Measurements from ENCODE around the gene GPR107. TPM values are rescaled to one million over a fixed set of nuclear protein-coding genes. Genes with fewer than 3 reads are reported as not detected.
A peak's percentile ranks its signal among the peaks of the same experiment; 100 is the strongest.

Gene GPR107
- total and polyA plus RNA-seq, 2 donors (not counting 1 experiment from before 2014, with no cell fraction given) = 10.4 to 28.1 TPM

DNA sequence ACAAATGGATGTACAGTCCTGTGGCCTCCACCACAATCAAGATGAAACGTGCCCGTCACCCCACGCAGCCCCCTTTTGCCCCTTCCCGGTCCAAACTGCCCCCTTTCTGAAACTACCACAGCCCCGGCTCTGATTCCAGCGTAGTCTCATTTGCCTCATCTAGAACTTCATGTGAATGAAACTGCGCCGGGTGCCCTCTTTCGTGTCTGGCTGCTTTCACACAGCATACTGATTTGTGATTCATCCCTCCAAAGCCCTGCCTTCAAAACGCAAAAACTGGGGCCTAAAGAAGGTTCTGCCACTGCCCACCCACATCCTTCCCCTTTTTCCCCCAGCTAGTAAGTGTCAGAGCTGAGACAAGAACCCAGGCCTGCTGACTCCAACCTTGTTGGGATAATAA, 87.0 kb downstream of the GPR107 start:
- CTCF ChIA-PET = interaction anchor here (0.6 to 1.5 kb wide), 2 partner anchors 33 to 245 kb away, joined by 3 to 4 read pairs; no protein-coding TSS in a partner anchor
- Histone ChIP-seq H3K4me3 (ENCODE audit: control extremely low read depth in 1 of 5, extremely low read depth in 1 of 5, insufficient read depth in 1 of 5, low read depth in 2 of 5, low read length in 4 of 5) (no peak overlapping the region), H3K4me2 (replicated peaks; ENCODE audit: low read depth, low read length, poor library complexity, severe bottlenecking) (no peak overlapping the region), H3K4me1 (ENCODE audit: control insufficient read depth in 2 of 2, insufficient read depth in 2 of 2, low read length in 2 of 2) (peaks cover 2 to 5% of the 10 kb centered on the region in 2 donors), H2AFZ (ENCODE audit: insufficient read depth, low read depth, low read length, poor library complexity, severe bottlenecking) (no peak overlapping the region), H3K79me2 (ENCODE audit: control insufficient read depth, insufficient read depth, low read length) (no peaks in the 10 kb centered on the region), H4K20me1 (ENCODE audit: control insufficient read depth, insufficient read depth, low read length, poor library complexity, severe bottlenecking) (no peaks in the 10 kb centered on the region), H3K27ac (ENCODE audit: low read length in 2 of 2) (no peak overlapping the region), H3K9ac (ENCODE audit: low read length) (no peak overlapping the region), H3K36me3 (replicated peaks in 1 of 2; ENCODE audit: control extremely low read depth in 1 of 2, control insufficient read depth in 1 of 2, extremely low read depth in 1 of 2, insufficient read depth in 2 of 2, low read length in 1 of 2) (peaks cover 0 to 5% of the 10 kb centered on the region in 2 experiments), H3K27me3 (replicated peaks in 1 of 4; ENCODE audit: control extremely low read depth in 1 of 4, control insufficient read depth in 3 of 4, insufficient read depth in 4 of 4, low read length in 3 of 4) (peaks cover 0 to 16% (median 7%) of the 10 kb centered on the region in 4 experiments), H3K9me3 (ENCODE audit: control extremely low read depth in 1 of 3, control insufficient read depth in 2 of 3, insufficient read depth in 1 of 3, low read length in 2 of 3) (no peaks in the 10 kb centered on the region)
- DNase-seq = no peak
- Mint-ChIP-seq H3K9me3 (ENCODE audit: insufficient read depth) (no peaks in the 10 kb centered on the region), H3K4me3 (no peak overlapping the region), H3K27ac (peak overlapping the region; percentile 26), H3K4me1 (peaks cover 13% of the 10 kb centered on the region), H3K27me3 (peaks cover 18% of the 10 kb centered on the region)
- TF ChIP-seq, protein P1, sequence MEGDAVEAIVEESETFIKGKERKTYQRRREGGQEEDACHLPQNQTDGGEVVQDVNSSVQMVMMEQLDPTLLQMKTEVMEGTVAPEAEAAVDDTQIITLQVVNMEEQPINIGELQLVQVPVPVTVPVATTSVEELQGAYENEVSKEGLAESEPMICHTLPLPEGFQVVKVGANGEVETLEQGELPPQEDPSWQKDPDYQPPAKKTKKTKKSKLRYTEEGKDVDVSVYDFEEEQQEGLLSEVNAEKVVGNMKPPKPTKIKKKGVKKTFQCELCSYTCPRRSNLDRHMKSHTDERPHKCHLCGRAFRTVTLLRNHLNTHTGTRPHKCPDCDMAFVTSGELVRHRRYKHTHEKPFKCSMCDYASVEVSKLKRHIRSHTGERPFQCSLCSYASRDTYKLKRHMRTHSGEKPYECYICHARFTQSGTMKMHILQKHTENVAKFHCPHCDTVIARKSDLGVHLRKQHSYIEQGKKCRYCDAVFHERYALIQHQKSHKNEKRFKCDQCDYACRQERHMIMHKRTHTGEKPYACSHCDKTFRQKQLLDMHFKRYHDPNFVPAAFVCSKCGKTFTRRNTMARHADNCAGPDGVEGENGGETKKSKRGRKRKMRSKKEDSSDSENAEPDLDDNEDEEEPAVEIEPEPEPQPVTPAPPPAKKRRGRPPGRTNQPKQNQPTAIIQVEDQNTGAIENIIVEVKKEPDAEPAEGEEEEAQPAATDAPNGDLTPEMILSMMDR (IDR thresholded peaks at IDR 0.05) = no peak
- no peak for TF ChIP-seq EZH2 (IDR thresholded peaks at IDR 0.05; ENCODE audit: borderline replicate concordance, insufficient read depth, low read depth, low read length, poor library complexity, severe bottlenecking)
- WGBS (ENCODE audit: insufficient coverage) = 39% methylated on average over 10 of the region's 10 CpGs
- intact Hi-C loops (cut with micrococcal nuclease) = no loop called here
- POLR2A ChIA-PET = no interaction called here
- ATAC-seq (ENCODE audit: low read depth) = no peak

DNA sequence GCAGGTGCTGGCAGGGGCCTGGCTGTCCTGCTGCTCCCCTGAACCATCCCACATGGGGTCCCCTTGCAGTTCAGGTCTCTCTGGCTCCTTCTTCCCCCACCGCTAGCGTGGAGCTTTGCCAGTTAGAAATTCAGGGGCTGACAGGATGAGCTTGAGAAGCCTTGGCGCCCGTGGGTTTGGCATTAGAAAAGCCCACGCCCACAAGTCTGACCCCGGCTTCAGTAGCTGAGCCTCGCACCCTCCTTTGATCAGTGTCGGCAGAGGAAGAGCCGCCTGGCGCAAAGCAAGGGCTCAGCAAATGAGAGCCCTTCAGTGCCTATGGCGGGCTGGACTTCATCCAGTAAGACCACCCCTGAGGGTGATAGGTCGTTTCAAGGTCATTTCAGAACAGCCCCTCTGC, 88.3 kb downstream of the GPR107 start:
- H3K9me3 Mint-ChIP-seq (ENCODE audit: insufficient read depth) = no peaks in the 10 kb centered on the region
- Histone ChIP-seq H4K20me1 (ENCODE audit: control insufficient read depth, insufficient read depth, low read length, poor library complexity, severe bottlenecking) (no peaks in the 10 kb centered on the region), H3K27me3 (replicated peaks in 1 of 4; ENCODE audit: control extremely low read depth in 1 of 4, control insufficient read depth in 3 of 4, insufficient read depth in 4 of 4, low read length in 3 of 4) (peaks cover 0 to 17% (median 8%) of the 10 kb centered on the region in 4 experiments), H3K9ac (ENCODE audit: low read length) (no peak overlapping the region), H3K4me2 (replicated peaks; ENCODE audit: low read depth, low read length, poor library complexity, severe bottlenecking) (no peak overlapping the region), H3K27ac (ENCODE audit: low read length in 2 of 2) (no peak overlapping the region), H3K9me3 (ENCODE audit: control extremely low read depth in 1 of 3, control insufficient read depth in 2 of 3, insufficient read depth in 1 of 3, low read length in 2 of 3) (no peaks in the 10 kb centered on the region), H3K4me1 (ENCODE audit: control insufficient read depth in 2 of 2, insufficient read depth in 2 of 2, low read length in 2 of 2) (peaks cover 2 to 5% of the 10 kb centered on the region in 2 donors), H2AFZ (ENCODE audit: insufficient read depth, low read depth, low read length, poor library complexity, severe bottlenecking) (no peak overlapping the region), H3K4me3 (ENCODE audit: control extremely low read depth in 1 of 5, extremely low read depth in 1 of 5, insufficient read depth in 1 of 5, low read depth in 2 of 5, low read length in 4 of 5) (no peak overlapping the region), H3K36me3 (replicated peaks in 1 of 2; ENCODE audit: control extremely low read depth in 1 of 2, control insufficient read depth in 1 of 2, extremely low read depth in 1 of 2, insufficient read depth in 2 of 2, low read length in 1 of 2) (no peaks in the 10 kb centered on the region), H3K79me2 (ENCODE audit: control insufficient read depth, insufficient read depth, low read length) (no peaks in the 10 kb centered on the region)
- 90% methylated on average over 12 of the region's 12 CpGs for WGBS (ENCODE audit: insufficient coverage)
- ATAC-seq (ENCODE audit: low read depth) (no peak), DNase-seq (no peak)
- no peak overlapping the region for H3K4me3 Mint-ChIP-seq
- H3K4me1 Mint-ChIP-seq = peaks cover 13% of the 10 kb centered on the region
- intact Hi-C loops (cut with micrococcal nuclease) = no loop called here
- ChIA-PET POLR2A (no interaction called here), CTCF (no interaction called here)
- H3K27ac Mint-ChIP-seq = no peak overlapping the region
- TF ChIP-seq, protein P1 (IDR thresholded peaks at IDR 0.05) = no peak
- no peak for TF ChIP-seq EZH2 (IDR thresholded peaks at IDR 0.05; ENCODE audit: borderline replicate concordance, insufficient read depth, low read depth, low read length, poor library complexity, severe bottlenecking)
- peaks cover 28% of the 10 kb centered on the region for H3K27me3 Mint-ChIP-seq
